Activated B cell treated with CpG ODN at 0.5 μM for 24 hours (primary cell): Measurements from ENCODE around the gene MYH3. TPM values are rescaled to one million over a fixed set of nuclear protein-coding genes. Genes with fewer than 3 reads are reported as not detected.
A peak's percentile ranks its signal among the peaks of the same experiment; 100 is the strongest.

Experiments
- ATAC-seq: fragments of 200-7000 bp; cut with Tn5 transposase; one replicate; pipeline ENCODE4 v1.10.0; 2021; ENCODE audit warnings: low read depth, mild to moderate bottlenecking, moderate library complexity
- CTCF ChIA-PET: fragments of 350-600 bp; sonication (Branson Sonifier 250); formaldehyde crosslinking; loops from one replicate; lab custom pipeline; 2021; ENCODE audit warnings: antibody characterized with exemption; lab: Charles Lee
- POLR2A ChIA-PET: fragments of 350-600 bp; sonication (Branson Sonifier 250); formaldehyde crosslinking; loops from one replicate; lab custom pipeline; 2021; ENCODE audit warnings: antibody characterized with exemption; lab: Charles Lee
- DNase-seq: peaks from one replicate; pipeline ENCODE4 v3.0.0; 2022
- H3K27ac Mint-ChIP-seq: one replicate; pipeline ENCODE4 v1.8.0; 2020; ENCODE audit warnings: mixed read lengths
- H3K27me3 Mint-ChIP-seq: one replicate; pipeline ENCODE4 v1.8.0; 2021; ENCODE audit warnings: mixed read lengths
- H3K36me3 Mint-ChIP-seq: one replicate; pipeline ENCODE4 v1.8.0; 2021; ENCODE audit warnings: low read depth, mixed read lengths
- H3K4me1 Mint-ChIP-seq: one replicate; pipeline ENCODE4 v1.8.0; 2021; ENCODE audit warnings: mixed read lengths
- H3K4me3 Mint-ChIP-seq: one replicate; pipeline ENCODE4 v1.8.0; 2020; ENCODE audit warnings: mild to moderate bottlenecking, mixed read lengths
- H3K9me3 Mint-ChIP-seq: one replicate; pipeline ENCODE4 v1.8.0; 2020; ENCODE audit warnings: mixed read lengths
- intact Hi-C: fragments of 100-400 bp; cut with micrococcal nuclease; formaldehyde crosslinking; loops from one replicate; pipeline ENCODE4 v1.15.1; 2024
- total RNA-seq: library from RNA; stranded (reverse); gene quantifications from 2 replicates; pipeline ENCODE4 v1.2.3, GENCODE V29; 2022
- TF ChIP-seq, protein P1 (sequence below): fragments of 200-600 bp; IDR thresholded peaks from one replicate; pipeline ENCODE4 v1.8.0; 2022; ENCODE audit warnings: antibody characterized with exemption, mild to moderate bottlenecking

Gene MYH3
- total RNA-seq, 1 donor from 2014 or later: 5.9 TPM

DNA sequence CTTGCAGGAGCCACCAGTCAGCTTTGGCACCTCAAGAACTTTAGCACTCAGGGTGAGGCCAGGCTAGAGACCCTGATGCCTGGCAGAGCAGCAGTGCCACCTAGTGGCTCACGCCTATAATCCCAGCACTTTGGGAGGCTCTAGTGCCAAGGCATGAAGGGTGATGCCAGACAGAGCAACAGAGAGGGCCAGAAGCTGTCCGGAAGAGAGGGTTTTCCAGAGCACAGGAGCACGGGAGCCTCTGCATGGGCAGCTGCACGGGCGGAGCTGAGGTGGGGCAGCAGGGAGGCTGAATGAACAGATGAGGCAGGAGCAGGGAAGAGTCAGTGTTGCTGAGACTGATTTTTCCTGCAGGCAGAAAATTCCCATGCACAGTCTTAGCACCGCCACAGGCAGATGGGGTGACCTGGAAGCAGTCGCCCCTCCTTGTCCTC is 38.9 kb downstream of the MYH3 start:
- Mint-ChIP-seq H3K4me1 (peaks cover 6% of the 10 kb centered on the region), H3K36me3 (no peaks in the 10 kb centered on the region), H3K27me3 (peaks cover 7% of the 10 kb centered on the region), H3K9me3 (no peaks in the 10 kb centered on the region), H3K27ac (no peak overlapping the region), H3K4me3 (no peak overlapping the region)
- ATAC-seq (peak; percentile 92), DNase-seq (peak; percentile 54)
- ChIA-PET CTCF (interaction anchor here (0.9 to 5.3 kb wide), 13 partner anchors 10 to 1042 kb away, joined by 4 to 56 read pairs (median 6); partner anchors contain the start of genes CFAP52 and STX8), POLR2A (no interaction called here)
- TF ChIP-seq, protein P1, sequence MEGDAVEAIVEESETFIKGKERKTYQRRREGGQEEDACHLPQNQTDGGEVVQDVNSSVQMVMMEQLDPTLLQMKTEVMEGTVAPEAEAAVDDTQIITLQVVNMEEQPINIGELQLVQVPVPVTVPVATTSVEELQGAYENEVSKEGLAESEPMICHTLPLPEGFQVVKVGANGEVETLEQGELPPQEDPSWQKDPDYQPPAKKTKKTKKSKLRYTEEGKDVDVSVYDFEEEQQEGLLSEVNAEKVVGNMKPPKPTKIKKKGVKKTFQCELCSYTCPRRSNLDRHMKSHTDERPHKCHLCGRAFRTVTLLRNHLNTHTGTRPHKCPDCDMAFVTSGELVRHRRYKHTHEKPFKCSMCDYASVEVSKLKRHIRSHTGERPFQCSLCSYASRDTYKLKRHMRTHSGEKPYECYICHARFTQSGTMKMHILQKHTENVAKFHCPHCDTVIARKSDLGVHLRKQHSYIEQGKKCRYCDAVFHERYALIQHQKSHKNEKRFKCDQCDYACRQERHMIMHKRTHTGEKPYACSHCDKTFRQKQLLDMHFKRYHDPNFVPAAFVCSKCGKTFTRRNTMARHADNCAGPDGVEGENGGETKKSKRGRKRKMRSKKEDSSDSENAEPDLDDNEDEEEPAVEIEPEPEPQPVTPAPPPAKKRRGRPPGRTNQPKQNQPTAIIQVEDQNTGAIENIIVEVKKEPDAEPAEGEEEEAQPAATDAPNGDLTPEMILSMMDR: no peak
- intact Hi-C loops: loop anchor here (1.0 to 10.0 kb wide), 4 partner anchors 291 to 1043 kb away; partner anchors contain the start of genes CFAP52 and STX8

DNA sequence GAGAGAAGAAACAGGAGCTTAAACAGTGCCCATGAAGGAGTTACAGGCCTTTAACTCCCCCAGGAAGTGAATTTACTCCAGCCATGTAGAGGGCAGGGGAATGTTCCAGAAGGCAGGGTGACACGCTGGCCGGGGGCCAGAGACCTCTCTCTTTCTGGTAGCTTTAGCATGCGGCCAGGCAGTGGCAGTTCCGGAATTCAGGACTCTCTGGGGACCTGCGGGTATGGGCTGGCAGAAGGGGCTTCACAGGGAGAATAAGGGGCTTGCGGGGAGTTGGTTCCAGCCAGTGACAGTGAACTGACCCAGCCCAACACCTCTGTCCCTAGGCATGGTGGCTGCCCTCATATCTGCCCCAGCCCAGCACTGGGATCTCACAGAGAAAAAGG is 40.0 kb downstream of the MYH3 start:
- DNase-seq: no peak
- TF ChIP-seq, protein P1: no peak
- no peak for ATAC-seq
- CTCF ChIA-PET: interaction anchor here (0.6 to 5.3 kb wide), 19 partner anchors 9 to 1041 kb away, joined by 3 to 56 read pairs (median 5); partner anchors contain the start of genes CFAP52 and STX8
- Mint-ChIP-seq H3K36me3 (no peaks in the 10 kb centered on the region), H3K27me3 (peaks cover 7% of the 10 kb centered on the region), H3K27ac (no peak overlapping the region), H3K9me3 (no peaks in the 10 kb centered on the region), H3K4me1 (peaks cover under 1% of the 10 kb centered on the region), H3K4me3 (no peak overlapping the region)
- POLR2A ChIA-PET: no interaction called here
- intact Hi-C loops: loop anchor here (10.0 kb wide), 1 partner anchor 1042 kb away; the partner anchor contains the start of genes CFAP52 and STX8

DNA sequence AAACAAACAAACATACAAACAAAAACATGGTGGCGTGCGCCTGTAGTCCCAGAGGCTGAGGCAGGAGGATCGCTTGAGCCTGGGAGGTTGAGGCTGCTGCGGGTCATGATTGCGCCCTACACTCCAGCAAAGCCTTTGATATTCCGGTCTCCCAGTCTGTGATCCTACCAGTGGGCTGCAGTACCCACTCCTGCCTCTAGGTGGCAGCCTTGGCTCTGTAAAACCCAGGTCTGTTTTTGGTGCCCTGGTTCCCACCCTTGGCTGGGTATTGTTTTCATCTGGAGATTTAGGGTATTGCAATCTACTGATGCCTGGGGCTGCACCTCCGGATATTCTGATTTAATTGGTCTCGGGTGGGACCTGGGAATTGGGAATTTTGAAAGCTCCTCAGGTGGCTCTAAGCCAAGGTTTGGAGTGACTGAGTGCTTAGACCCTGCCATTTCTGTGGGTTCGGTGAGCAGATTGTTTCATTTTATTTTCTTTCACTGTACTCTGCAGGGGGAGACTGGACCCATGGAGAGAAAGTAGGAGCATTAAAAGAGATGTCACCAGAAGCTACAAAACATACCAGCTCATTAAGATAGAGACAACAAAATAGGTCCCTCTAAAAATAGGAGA is 40.5 kb downstream of the MYH3 start:
- TF ChIP-seq, protein P1: peak; percentile 94
- intact Hi-C loops: loop anchor here (1.0 to 10.0 kb wide), 2 partner anchors 229 to 1042 kb away; partner anchors contain the start of genes CFAP52 and STX8
- POLR2A ChIA-PET: no interaction called here
- ATAC-seq: peak; percentile 74
- CTCF ChIA-PET: interaction anchor here (0.6 to 5.3 kb wide), 19 partner anchors 8 to 692 kb away, joined by 3 to 56 read pairs (median 6); no protein-coding TSS in a partner anchor
- no peaks in the 10 kb centered on the region for H3K4me1 Mint-ChIP-seq
- H3K36me3 Mint-ChIP-seq: no peaks in the 10 kb centered on the region
- H3K27ac Mint-ChIP-seq: no peak overlapping the region
- H3K27me3 Mint-ChIP-seq: peaks cover 7% of the 10 kb centered on the region
- H3K4me3 Mint-ChIP-seq: no peak overlapping the region
- peak; percentile 65 for DNase-seq
- no peaks in the 10 kb centered on the region for H3K9me3 Mint-ChIP-seq

DNA sequence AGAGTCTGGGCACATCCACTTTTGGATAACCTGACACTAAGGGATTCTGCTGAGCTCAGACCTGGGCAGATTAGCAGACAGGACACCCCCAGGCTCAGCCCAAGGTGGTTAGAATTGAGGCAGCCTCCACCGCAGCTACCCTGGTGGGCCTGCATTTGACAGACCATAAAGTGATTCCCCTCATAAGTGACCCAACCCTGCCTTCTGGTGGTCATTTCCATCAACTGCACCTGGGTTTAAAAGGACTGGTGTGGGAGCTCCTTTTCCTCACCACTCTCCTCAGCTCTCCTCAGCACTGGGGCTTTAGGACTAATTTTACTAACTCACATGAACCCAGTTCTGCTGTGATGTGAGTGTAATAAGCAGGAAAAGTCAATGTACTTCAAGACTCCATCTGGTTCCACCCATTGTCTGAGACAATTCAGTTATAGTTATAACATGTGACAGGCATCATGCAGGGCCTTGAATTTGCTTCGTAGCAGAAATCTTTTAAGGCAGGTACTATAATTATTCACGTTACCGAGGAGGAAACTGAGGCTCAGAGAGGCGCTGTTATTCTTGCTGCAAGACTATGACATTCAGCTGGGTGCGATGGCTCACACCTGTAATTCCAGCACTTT is 42.5 kb downstream of the MYH3 start:
- Mint-ChIP-seq H3K4me3 (no peak overlapping the region), H3K9me3 (no peaks in the 10 kb centered on the region), H3K4me1 (no peaks in the 10 kb centered on the region), H3K27ac (no peak overlapping the region), H3K27me3 (peaks cover 7% of the 10 kb centered on the region), H3K36me3 (no peaks in the 10 kb centered on the region)
- intact Hi-C loops: loop anchor here (1.0 to 10.0 kb wide), 4 partner anchors 287 to 1040 kb away; partner anchors contain the start of genes CFAP52 and STX8
- ATAC-seq (no peak), DNase-seq (no peak)
- ChIA-PET POLR2A (interaction anchor here (1.2 kb wide), 1 partner anchor 690 kb away, joined by 3 read pairs; no protein-coding TSS in a partner anchor), CTCF (interaction anchor here (0.9 to 5.3 kb wide), 8 partner anchors 12 to 694 kb away, joined by 3 to 56 read pairs (median 6); no protein-coding TSS in a partner anchor)
- TF ChIP-seq, protein P1: no peak
